ENCODE measurements around the gene HECTD2.

The HECTD2 gene

DNA sequence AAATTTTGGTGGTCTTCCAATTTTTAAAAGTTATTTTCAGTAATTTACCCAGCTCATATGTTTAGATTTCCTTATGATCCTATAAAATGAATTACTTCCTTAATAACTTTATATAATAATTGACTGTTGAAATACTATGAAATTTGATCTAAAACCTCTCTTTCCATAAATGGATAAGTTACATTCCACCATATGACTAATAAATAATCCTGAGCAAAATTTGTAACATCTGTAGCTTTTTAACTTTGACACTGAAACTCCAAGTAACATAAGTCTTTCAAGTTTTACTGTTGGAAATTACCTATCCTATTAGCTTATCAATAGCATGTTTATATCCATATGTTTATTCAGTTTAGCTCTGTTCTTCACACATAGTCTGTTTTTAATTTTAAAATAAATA is 85.3 kb downstream of the HECTD2 start:
- H3K4me1 ChIP-seq (ENCODE audit: control insufficient read depth in 2 of 2, insufficient read depth in 1 of 2, low read depth in 1 of 2, low read length in 2 of 2): no peaks in the 10 kb centered on the region
- no peak for DNase-seq (ENCODE audit: low spot score)
- no peak overlapping the region for H2BK120ac ChIP-seq (ENCODE audit: low read depth, low read length)

DNA sequence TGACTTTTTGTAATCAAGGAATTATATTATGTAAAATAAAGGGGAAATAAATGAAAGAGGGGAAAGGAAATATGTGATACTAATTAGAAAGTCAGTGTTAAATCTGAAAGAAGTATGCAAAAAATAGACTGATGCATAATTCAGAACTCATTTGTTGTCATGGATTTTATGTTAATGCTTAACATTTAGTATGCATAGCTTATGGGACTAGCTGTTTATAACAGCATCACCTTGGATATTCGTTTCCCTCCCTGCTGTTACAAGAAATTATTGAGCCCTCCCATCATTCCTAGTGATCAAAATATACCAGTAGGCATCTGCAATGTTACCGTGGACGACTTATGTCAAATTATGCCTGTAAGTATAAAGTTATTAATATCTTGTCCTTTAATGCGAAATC is 85.9 kb downstream of the HECTD2 start:
- no peak overlapping the region for H2AFZ ChIP-seq (ENCODE audit: low read length)
- H3K4me3 ChIP-seq (ENCODE audit: low read length in 2 of 2): no peak overlapping the region
- H4K91ac ChIP-seq (ENCODE audit: low read depth, low read length, poor library complexity): no peak overlapping the region
- no peak overlapping the region for H3K18ac ChIP-seq (ENCODE audit: low read length)
- no peak overlapping the region for H2AK5ac ChIP-seq (ENCODE audit: low read depth, low read length)
- no peak overlapping the region for H2BK5ac ChIP-seq (ENCODE audit: low read length)
- no peak overlapping the region for H2BK12ac ChIP-seq (ENCODE audit: low read length)
- H3K14ac ChIP-seq (ENCODE audit: low read length): no peak overlapping the region
- no peaks in the 10 kb centered on the region for H3K79me1 ChIP-seq (ENCODE audit: low read depth, low read length)
- no CpG with 5 or more reads among the region's 4 CpGs for WGBS, 2 donors (ENCODE audit: extremely low coverage in 2 of 2, insufficient read length in 2 of 2, insufficient replicate concordance in 1 of 2)
- H3K27ac ChIP-seq (replicated peaks; ENCODE audit: low read length): no peak overlapping the region
- no peak overlapping the region for H3K4ac ChIP-seq (ENCODE audit: low read length)
- no peaks in the 10 kb centered on the region for H3K4me1 ChIP-seq (ENCODE audit: control insufficient read depth in 2 of 2, insufficient read depth in 1 of 2, low read depth in 1 of 2, low read length in 2 of 2)
- no peaks in the 10 kb centered on the region for H3K9me3 ChIP-seq (replicated peaks in 1 of 2; ENCODE audit: control insufficient read depth in 2 of 2, insufficient read depth in 1 of 2, low read depth in 1 of 2, low read length in 2 of 2)
- H4K8ac ChIP-seq (ENCODE audit: low read depth, low read length): no peak overlapping the region
- H2BK15ac ChIP-seq (ENCODE audit: low read length): no peak overlapping the region
- H3K36me3 ChIP-seq (replicated peaks in 1 of 2; ENCODE audit: control insufficient read depth in 2 of 2, insufficient read depth in 2 of 2, low read length in 2 of 2): peaks cover 0 to 40% of the 10 kb centered on the region in 2 donors
- H3K9ac ChIP-seq (ENCODE audit: low read depth, low read length, poor library complexity): no peak overlapping the region
- no peak overlapping the region for H2BK120ac ChIP-seq (ENCODE audit: low read depth, low read length)
- DNase-seq (ENCODE audit: low spot score): no peak
- no peak overlapping the region for H3K4me2 ChIP-seq (ENCODE audit: insufficient read depth, low read length, poor library complexity, severe bottlenecking)
- no peaks in the 10 kb centered on the region for H3K27me3 ChIP-seq (ENCODE audit: control insufficient read depth in 3 of 3, insufficient read depth in 3 of 3, low read depth in 1 of 3, low read length in 3 of 3)
- H3K23ac ChIP-seq (ENCODE audit: low read depth, low read length, poor library complexity): no peak overlapping the region

More for the DNA sequence above, 85.3 kb downstream of the HECTD2 start:
- Histone ChIP-seq H3K4ac (ENCODE audit: low read length) (no peak overlapping the region), H3K4me2 (ENCODE audit: insufficient read depth, low read length, poor library complexity, severe bottlenecking) (no peak overlapping the region), H3K23ac (ENCODE audit: low read depth, low read length, poor library complexity) (no peak overlapping the region), H3K14ac (ENCODE audit: low read length) (no peak overlapping the region), H3K9me3 (replicated peaks in 1 of 2; ENCODE audit: control insufficient read depth in 2 of 2, insufficient read depth in 1 of 2, low read depth in 1 of 2, low read length in 2 of 2) (no peaks in the 10 kb centered on the region), H2BK5ac (ENCODE audit: low read length) (no peak overlapping the region), H3K18ac (ENCODE audit: low read length) (no peak overlapping the region), H4K8ac (ENCODE audit: low read depth, low read length) (no peak overlapping the region), H3K36me3 (replicated peaks in 1 of 2; ENCODE audit: control insufficient read depth in 2 of 2, insufficient read depth in 2 of 2, low read length in 2 of 2) (peaks cover 0 to 34% of the 10 kb centered on the region in 2 donors), H2AK5ac (ENCODE audit: low read depth, low read length) (no peak overlapping the region), H2BK15ac (ENCODE audit: low read length) (no peak overlapping the region), H3K9ac (ENCODE audit: low read depth, low read length, poor library complexity) (no peak overlapping the region), H3K4me3 (ENCODE audit: low read length in 2 of 2) (no peak overlapping the region), H3K79me1 (ENCODE audit: low read depth, low read length) (no peaks in the 10 kb centered on the region), H4K91ac (ENCODE audit: low read depth, low read length, poor library complexity) (no peak overlapping the region), H2AFZ (ENCODE audit: low read length) (no peak overlapping the region), H3K27me3 (ENCODE audit: control insufficient read depth in 3 of 3, insufficient read depth in 3 of 3, low read depth in 1 of 3, low read length in 3 of 3) (no peaks in the 10 kb centered on the region), H3K27ac (replicated peaks; ENCODE audit: low read length) (no peak overlapping the region), H2BK12ac (ENCODE audit: low read length) (no peak overlapping the region)

DNA sequence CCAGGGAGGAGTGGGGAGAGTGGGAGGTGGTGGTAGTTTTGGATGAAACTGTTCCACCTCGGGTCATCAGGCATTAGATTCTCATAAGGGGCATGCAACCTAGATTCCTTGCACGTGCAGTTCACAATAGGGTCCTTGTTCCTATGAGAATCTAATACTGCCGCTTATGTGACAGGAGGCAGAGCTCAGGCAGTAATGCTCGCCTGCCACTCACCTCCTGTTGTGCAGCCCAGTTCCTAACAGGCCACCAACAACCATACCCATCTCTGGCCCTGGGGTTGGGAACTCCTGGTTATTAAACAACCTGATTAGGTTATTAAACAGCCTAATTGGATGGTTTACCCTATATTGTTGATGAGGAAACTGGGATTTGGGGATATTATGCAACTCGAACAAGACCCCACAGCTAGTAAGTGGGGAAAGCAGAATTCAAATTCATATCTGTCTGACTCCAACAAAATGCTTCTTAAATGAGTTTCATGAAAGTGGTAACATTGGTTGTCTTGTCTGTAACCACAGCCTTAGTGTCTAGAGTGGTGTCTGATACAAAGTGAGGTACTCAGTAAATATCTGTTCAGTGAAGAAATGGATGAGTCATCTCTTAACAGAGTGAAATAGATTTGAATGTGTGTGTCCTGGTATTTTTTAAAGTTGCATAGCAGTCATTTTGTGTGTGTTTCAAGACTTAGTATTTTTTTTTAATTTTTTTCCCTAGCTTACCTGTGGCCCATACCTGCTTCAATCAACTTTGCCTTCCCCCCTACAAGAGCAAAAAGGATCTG is 101.6 kb downstream of the HECTD2 start:
- no CpG with 5 or more reads among the region's 5 CpGs for WGBS, 2 donors (ENCODE audit: extremely low coverage in 2 of 2, insufficient read length in 2 of 2, insufficient replicate concordance in 1 of 2)
- no peak overlapping the region for H4K91ac ChIP-seq (ENCODE audit: low read depth, low read length, poor library complexity)
- H2BK12ac ChIP-seq (ENCODE audit: low read length): no peak overlapping the region
- H3K27me3 ChIP-seq (ENCODE audit: control insufficient read depth in 3 of 3, insufficient read depth in 3 of 3, low read depth in 1 of 3, low read length in 3 of 3): no peaks in the 10 kb centered on the region
- no peak overlapping the region for H3K18ac ChIP-seq (ENCODE audit: low read length)
- H2BK5ac ChIP-seq (ENCODE audit: low read length): no peak overlapping the region
- H3K4me3 ChIP-seq (ENCODE audit: low read length in 2 of 2): no peak overlapping the region
- no peak overlapping the region for H2AK5ac ChIP-seq (ENCODE audit: low read depth, low read length)
- H3K27ac ChIP-seq (replicated peaks; ENCODE audit: low read length): no peak overlapping the region
- peaks cover 2 to 27% of the 10 kb centered on the region in 2 donors for H3K36me3 ChIP-seq (replicated peaks in 1 of 2; ENCODE audit: control insufficient read depth in 2 of 2, insufficient read depth in 2 of 2, low read length in 2 of 2)
- no peak overlapping the region for H4K8ac ChIP-seq (ENCODE audit: low read depth, low read length)
- H3K4me2 ChIP-seq (ENCODE audit: insufficient read depth, low read length, poor library complexity, severe bottlenecking): no peak overlapping the region
- H3K14ac ChIP-seq (ENCODE audit: low read length): no peak overlapping the region
- H3K23ac ChIP-seq (ENCODE audit: low read depth, low read length, poor library complexity): no peak overlapping the region
- H3K9ac ChIP-seq (ENCODE audit: low read depth, low read length, poor library complexity): no peak overlapping the region
- no peak for DNase-seq (ENCODE audit: low spot score)
- H2AFZ ChIP-seq (ENCODE audit: low read length): no peak overlapping the region
- H2BK15ac ChIP-seq (ENCODE audit: low read length): no peak overlapping the region
- no peaks in the 10 kb centered on the region for H3K4me1 ChIP-seq (ENCODE audit: control insufficient read depth in 2 of 2, insufficient read depth in 1 of 2, low read depth in 1 of 2, low read length in 2 of 2)
- H2BK120ac ChIP-seq (ENCODE audit: low read depth, low read length): no peak overlapping the region
- H3K4ac ChIP-seq (ENCODE audit: low read length): no peak overlapping the region
- no peaks in the 10 kb centered on the region for H3K79me1 ChIP-seq (ENCODE audit: low read depth, low read length)
- H3K9me3 ChIP-seq (replicated peaks in 1 of 2; ENCODE audit: control insufficient read depth in 2 of 2, insufficient read depth in 1 of 2, low read depth in 1 of 2, low read length in 2 of 2): peaks cover 0 to 2% of the 10 kb centered on the region in 2 donors

DNA sequence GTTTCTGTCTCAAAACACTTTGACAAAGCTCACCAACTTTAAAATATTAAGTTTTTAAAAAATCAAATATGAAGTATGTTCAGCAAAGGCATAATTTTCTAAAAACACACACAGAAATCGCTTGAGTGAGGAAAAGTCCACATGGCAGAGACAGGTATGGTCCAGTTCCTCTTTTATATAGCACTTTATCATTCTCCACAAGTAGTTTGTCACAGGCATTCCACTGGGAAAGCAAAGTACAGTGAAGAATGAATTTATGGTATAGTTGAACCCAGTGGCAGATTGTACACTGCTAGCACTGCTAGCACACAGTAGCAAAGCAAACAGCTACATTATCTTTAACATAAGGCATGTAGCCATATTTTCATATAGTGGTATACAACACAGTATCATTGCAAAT is 102.3 kb downstream of the HECTD2 start:
- Histone ChIP-seq H3K18ac (ENCODE audit: low read length) (no peak overlapping the region), H2BK120ac (ENCODE audit: low read depth, low read length) (no peak overlapping the region), H3K9me3 (replicated peaks in 1 of 2; ENCODE audit: control insufficient read depth in 2 of 2, insufficient read depth in 1 of 2, low read depth in 1 of 2, low read length in 2 of 2) (peaks cover 0 to 2% of the 10 kb centered on the region in 2 donors), H4K8ac (ENCODE audit: low read depth, low read length) (no peak overlapping the region), H2AK5ac (ENCODE audit: low read depth, low read length) (no peak overlapping the region), H3K79me1 (ENCODE audit: low read depth, low read length) (no peaks in the 10 kb centered on the region), H3K9ac (ENCODE audit: low read depth, low read length, poor library complexity) (no peak overlapping the region), H3K4me1 (ENCODE audit: control insufficient read depth in 2 of 2, insufficient read depth in 1 of 2, low read depth in 1 of 2, low read length in 2 of 2) (no peaks in the 10 kb centered on the region), H2BK5ac (ENCODE audit: low read length) (no peak overlapping the region), H4K91ac (ENCODE audit: low read depth, low read length, poor library complexity) (no peak overlapping the region), H3K27me3 (ENCODE audit: control insufficient read depth in 3 of 3, insufficient read depth in 3 of 3, low read depth in 1 of 3, low read length in 3 of 3) (no peaks in the 10 kb centered on the region), H3K27ac (replicated peaks; ENCODE audit: low read length) (no peak overlapping the region), H2BK15ac (ENCODE audit: low read length) (no peak overlapping the region), H3K4ac (ENCODE audit: low read length) (no peak overlapping the region), H3K36me3 (replicated peaks in 1 of 2; ENCODE audit: control insufficient read depth in 2 of 2, insufficient read depth in 2 of 2, low read length in 2 of 2) (peaks cover 2 to 27% of the 10 kb centered on the region in 2 donors), H3K23ac (ENCODE audit: low read depth, low read length, poor library complexity) (no peak overlapping the region), H3K14ac (ENCODE audit: low read length) (no peak overlapping the region), H2AFZ (ENCODE audit: low read length) (no peak overlapping the region), H3K4me2 (ENCODE audit: insufficient read depth, low read length, poor library complexity, severe bottlenecking) (no peak overlapping the region), H2BK12ac (ENCODE audit: low read length) (no peak overlapping the region), H3K4me3 (ENCODE audit: low read length in 2 of 2) (no peak overlapping the region)
- WGBS, 2 donors (ENCODE audit: extremely low coverage in 2 of 2, insufficient read length in 2 of 2, insufficient replicate concordance in 1 of 2): no CpG with 5 or more reads among the region's 1 CpG
- DNase-seq (ENCODE audit: low spot score): no peak
